ENCODE data around the gene RAMP2. TPM values are rescaled to one million over a fixed set of nuclear protein-coding genes. Genes with fewer than 3 reads are reported as not detected.

RAMP2 gene
- total and polyA plus RNA-seq, 2 of the 13 experiments (the other 11 are each of a cell fraction or from before 2014, with no cell fraction given) = 1.4 to 5.2 TPM

- TF ChIP-seq, protein P1, sequence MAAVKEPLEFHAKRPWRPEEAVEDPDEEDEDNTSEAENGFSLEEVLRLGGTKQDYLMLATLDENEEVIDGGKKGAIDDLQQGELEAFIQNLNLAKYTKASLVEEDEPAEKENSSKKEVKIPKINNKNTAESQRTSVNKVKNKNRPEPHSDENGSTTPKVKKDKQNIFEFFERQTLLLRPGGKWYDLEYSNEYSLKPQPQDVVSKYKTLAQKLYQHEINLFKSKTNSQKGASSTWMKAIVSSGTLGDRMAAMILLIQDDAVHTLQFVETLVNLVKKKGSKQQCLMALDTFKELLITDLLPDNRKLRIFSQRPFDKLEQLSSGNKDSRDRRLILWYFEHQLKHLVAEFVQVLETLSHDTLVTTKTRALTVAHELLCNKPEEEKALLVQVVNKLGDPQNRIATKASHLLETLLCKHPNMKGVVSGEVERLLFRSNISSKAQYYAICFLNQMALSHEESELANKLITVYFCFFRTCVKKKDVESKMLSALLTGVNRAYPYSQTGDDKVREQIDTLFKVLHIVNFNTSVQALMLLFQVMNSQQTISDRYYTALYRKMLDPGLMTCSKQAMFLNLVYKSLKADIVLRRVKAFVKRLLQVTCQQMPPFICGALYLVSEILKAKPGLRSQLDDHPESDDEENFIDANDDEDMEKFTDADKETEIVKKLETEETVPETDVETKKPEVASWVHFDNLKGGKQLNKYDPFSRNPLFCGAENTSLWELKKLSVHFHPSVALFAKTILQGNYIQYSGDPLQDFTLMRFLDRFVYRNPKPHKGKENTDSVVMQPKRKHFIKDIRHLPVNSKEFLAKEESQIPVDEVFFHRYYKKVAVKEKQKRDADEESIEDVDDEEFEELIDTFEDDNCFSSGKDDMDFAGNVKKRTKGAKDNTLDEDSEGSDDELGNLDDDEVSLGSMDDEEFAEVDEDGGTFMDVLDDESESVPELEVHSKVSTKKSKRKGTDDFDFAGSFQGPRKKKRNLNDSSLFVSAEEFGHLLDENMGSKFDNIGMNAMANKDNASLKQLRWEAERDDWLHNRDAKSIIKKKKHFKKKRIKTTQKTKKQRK (IDR thresholded peaks at IDR 0.05; ENCODE audit: low read length) = no peak
- TF ChIP-seq ZNF317 (CRISPR knock-in tag; IDR thresholded peaks at IDR 0.05) (peak; percentile 86; the same call in 1 of the 2 replicates), MTA3 (CRISPR knock-in tag; IDR thresholded peaks at IDR 0.05) (no peak), JDP2 (CRISPR knock-in tag; IDR thresholded peaks at IDR 0.05; ENCODE audit: borderline replicate concordance) (no peak), HIVEP1 (CRISPR knock-in tag; IDR thresholded peaks at IDR 0.05) (peak; percentile 53; the same call in 1 of the 2 replicates), ZNF710 (CRISPR knock-in tag; IDR thresholded peaks at IDR 0.05; ENCODE audit: borderline replicate concordance) (peak; percentile 89), TCF7L2 (IDR thresholded peaks at IDR 0.05; ENCODE audit: low read depth, low read length) (no peak), ISX (CRISPR knock-in tag; conservative IDR thresholded peaks at IDR 0.05) (no peak), MIXL1 (CRISPR knock-in tag; IDR thresholded peaks at IDR 0.05) (peak; percentile 85), HNRNPUL1 (IDR thresholded peaks at IDR 0.05; ENCODE audit: low read depth, low read length) (no peak), RNF219 (CRISPR knock-in tag; IDR thresholded peaks at IDR 0.05) (peak; percentile 18; the same call in 1 of the 2 replicates), NPAS2 (CRISPR knock-in tag; IDR thresholded peaks at IDR 0.05; ENCODE audit: borderline replicate concordance) (0 out of 2 replicates have a peak, but pooled peaks have one; percentile 54), GABPA (IDR thresholded peaks at IDR 0.05; ENCODE audit: low read depth, low read length) (peak; percentile 30; the same call in 1 of the 2 replicates), GABPA (CRISPR knock-in tag; IDR thresholded peaks at IDR 0.05; ENCODE audit: low read depth) (peak; percentile 87), DNMT3B (CRISPR knock-in tag; conservative IDR thresholded peaks at IDR 0.05) (0 out of 2 replicates have a peak, but pooled peaks have one; percentile 67), ZNF430 (CRISPR knock-in tag; IDR thresholded peaks at IDR 0.05) (peak; percentile 39), KAT7 (CRISPR knock-in tag; IDR thresholded peaks at IDR 0.05; ENCODE audit: borderline replicate concordance) (peak; percentile 96), IRF9 (CRISPR knock-in tag; IDR thresholded peaks at IDR 0.05; ENCODE audit: borderline replicate concordance) (peak; percentile 23; the same call in 1 of the 2 replicates)
- TF ChIP-seq, protein P2, sequence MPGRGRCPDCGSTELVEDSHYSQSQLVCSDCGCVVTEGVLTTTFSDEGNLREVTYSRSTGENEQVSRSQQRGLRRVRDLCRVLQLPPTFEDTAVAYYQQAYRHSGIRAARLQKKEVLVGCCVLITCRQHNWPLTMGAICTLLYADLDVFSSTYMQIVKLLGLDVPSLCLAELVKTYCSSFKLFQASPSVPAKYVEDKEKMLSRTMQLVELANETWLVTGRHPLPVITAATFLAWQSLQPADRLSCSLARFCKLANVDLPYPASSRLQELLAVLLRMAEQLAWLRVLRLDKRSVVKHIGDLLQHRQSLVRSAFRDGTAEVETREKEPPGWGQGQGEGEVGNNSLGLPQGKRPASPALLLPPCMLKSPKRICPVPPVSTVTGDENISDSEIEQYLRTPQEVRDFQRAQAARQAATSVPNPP (CRISPR knock-in tag; IDR thresholded peaks at IDR 0.05) = peak; percentile 70; the same call in 1 of the 2 replicates
Measured at GRCh38 chr17:42779936-42780850, 19.2 kb downstream of the RAMP2 start, which contains the start of gene WNK4 (continued).
